HG03280 (cell line): Measurements from ENCODE around the gene DDX11.
"Not testable (repeated sequence)": the region's sequence is repeated elsewhere in the genome, so short reads cannot be mapped to it uniquely, and the experiment has no call there.

Experiments
- ATAC-seq: cut with Tn5 transposase; IDR thresholded peaks from one replicate; pipeline ENCODE4 v1.9.1; 2021; ENCODE audit warnings: mild to moderate bottlenecking, moderate library complexity; ENCODE audit not compliant: unreplicated experiment

The DDX11 gene

DNA sequence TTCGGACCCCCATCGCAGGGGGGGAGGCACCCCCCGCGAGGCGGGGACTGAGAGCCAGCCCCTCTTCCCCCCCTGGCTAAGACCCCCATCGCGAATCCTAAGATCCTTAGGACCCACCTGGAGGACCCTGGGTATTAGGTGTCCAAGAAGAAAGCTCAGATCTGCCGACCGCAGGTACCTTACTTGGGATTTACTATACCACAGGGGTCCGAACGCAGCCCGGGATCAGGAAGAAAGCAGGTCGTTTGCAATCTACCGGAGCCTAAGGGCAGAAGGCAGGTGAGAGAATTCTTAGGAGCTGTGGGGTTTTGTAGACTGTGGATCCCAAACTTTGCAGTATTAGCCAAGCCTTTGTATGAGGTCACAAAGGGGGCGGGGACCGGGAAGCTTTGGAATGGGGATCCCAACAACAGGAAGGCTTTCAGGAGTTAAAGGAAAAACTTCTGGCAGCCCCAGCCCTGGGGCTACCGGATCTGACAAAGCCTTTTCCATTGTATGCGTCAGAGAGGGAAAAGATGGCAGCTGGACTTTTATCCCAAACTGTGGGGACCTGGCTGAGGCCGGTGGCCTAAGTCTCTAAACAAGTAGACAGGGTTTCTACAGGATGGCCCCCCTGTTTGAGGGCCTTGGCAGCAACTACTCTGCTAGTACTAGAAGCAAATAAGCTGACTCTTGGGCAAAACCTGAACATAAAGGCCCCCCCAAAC lies 47.5 kb downstream of the DDX11 start:
- ATAC-seq = not testable (repeated sequence)

DNA sequence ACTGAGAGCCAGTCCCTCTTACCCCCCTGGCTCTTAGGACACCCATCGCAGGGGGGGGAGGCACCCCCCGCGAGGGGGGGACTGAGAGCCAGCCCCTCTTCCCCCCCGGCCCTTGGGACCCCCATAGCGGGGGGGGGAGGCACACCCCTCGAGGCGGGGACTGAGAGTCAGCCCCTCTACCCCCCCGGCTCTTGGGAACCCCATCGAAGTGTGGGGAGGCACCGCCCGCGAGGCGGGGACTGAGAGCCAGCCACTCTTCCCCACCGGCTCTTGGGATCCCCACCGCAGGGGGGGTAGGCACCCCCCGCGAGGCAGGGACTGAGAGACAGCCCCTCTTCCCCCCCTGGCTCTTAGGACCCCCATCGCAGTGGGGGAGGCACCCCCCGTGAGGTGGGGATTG lies 48.8 kb downstream of the DDX11 start:
- ATAC-seq = no peak

DNA sequence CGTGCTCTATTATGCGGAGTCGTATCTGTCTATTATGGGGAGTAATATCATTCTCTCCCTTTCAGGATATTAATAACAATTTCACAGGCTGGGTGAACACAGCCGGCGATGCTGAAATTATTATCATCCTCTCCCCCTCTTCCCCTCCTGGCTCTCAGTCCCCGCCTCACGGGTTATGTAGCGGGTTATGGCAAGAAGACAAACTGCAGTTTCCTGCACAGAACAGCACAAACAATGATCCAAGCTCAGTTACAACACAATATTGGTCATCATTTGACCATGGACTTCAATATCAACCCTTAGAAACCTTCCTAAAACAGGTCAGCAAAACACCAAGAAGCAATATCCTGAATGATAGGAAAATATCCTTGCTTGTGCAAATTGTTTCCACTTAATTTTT lies 50.5 kb downstream of the DDX11 start:
- ATAC-seq = not testable (repeated sequence)

DNA sequence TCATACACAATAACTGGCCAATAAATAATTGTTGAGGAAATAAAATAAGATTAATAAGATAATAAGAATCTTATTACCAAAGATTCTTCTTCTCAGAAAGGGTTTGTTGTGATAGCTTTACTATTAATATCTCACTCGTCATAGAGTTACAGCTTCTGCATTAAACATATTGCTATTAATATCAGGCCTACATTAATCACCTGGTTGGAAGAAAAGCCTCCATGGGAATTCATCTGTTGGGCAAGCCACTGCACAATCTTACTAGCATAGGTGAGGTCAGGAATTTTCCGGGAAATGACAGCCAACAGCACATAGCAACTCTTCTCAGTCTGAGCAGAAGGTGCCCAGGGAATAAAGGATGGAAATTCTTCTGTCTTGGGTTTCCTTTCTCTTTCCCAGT lies 51.5 kb downstream of the DDX11 start:
- not testable (repeated sequence) for ATAC-seq

DNA sequence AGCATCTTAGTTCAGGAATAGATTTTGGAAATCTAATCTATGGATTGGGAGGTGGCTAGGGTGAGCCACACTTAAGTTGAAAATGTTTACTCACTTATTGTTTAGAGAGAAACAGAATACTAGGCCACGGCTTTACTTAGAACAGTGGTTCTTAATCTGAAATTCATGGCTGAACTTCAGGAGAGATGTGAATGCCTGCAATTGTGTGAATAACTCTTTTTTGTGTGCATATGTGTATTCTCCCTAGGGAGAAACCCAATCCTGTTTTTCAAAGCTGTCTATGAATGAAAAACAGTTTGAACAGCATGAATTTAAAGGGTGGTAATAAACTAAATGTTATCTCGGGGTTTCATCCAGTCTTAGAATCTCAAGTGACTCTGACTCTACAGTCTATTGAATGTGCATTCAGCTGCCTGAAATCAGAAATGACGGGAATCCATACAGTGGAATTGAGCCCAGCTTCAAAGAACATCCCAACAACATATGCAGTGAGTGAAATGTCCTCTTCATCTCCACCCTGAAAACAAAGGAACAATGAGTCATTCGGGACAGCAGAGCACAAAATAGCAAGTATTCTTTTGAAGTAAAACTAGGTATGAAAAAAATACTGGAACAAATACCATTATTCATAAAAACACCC lies 53.7 kb downstream of the DDX11 start:
- ATAC-seq = not testable (repeated sequence)

DNA sequence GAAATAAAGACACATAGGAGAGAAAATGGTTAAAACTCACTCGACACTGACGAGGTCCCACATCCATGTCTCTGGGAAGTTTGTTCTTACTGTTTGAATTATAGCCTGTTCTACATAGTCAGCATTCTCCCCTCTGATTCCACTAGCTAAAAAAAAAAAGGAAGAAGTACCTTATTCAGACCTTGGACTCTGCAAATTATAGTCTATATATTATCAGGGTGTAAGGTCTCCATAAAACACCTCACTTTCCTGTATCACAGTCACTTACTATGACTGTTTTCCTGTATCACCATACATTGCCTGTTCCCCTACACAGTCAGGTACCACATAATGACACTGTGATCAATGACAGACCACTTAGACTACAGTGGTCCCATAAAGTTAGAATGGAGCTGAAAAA lies 62.9 kb downstream of the DDX11 start:
- not testable (repeated sequence) for ATAC-seq

DNA sequence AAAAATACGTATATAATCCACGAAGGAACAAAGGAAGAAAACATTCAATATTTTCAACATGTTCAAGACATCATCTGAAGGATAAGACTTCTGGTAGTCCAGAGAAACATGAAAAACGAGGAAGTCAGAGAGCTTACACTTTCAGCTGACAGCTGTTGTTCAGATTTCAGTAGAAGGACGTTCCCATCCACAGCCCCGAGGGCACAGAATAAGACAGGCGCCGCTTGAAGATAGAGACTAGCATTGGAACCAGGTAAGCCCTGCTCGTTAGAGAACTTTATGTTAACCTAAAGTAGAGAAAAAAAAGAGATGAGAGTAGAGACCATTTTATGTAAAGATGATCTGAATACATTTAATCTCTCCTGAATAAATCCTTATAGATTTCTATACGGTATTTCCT lies 71.1 kb downstream of the DDX11 start:
- not testable (repeated sequence) for ATAC-seq

DNA sequence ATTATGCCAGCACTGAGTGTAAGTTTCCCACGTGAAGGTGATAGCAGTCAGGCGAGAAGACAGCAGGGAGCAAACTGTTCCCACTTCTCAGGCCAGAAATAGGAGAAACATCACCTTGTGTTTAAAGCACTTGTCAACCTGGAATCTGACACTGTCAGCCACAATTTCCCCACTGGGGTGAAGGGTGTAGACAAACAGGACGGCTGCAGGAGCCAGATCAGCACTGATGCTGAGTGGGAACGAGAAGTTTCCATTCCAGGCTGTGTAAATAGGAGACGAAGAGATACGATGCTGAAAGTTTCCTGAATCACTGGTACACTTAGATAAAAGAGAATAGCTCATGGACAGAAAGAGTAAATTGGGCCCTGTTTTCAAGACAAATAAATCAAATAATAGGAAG lies 71.6 kb downstream of the DDX11 start:
- ATAC-seq = not testable (repeated sequence)

DNA sequence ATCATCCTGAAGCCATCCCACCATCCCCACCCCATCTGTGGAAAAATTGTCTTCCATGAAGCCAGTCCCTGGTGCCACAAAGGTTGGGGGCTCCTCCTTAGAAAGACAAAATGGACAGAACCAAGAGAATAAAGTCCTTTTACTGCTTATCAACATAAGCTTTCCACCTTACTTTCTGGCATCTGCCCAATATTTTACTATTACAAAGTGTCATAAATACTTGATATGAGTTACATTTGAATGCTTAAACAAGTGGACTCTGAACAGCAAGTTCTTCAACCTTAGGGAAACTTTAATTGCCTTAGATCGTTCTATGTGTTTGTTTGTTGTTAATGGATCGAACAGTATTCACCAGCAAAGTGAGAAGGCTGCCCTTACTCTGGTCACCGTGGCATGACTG lies 73.8 kb downstream of the DDX11 start:
- not testable (repeated sequence) for ATAC-seq

DNA sequence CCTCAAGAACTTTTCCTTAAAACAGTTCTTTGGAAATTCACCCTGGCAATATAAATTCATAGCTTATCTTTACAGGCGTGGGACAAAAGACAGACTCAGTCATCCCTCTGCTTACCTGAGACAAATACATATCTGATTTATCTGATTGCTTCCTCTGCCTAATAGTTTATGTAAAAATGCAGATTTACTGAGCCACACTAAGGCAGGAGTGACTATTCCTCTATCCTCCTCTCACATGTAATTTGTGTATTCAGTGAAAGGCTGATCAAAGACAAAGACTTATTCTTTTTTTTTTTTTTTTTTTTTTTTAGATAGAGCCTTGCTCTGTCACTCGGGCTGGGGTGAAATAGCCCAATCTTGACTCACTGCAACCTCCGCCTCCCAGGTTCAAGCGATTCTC lies 77.1 kb downstream of the DDX11 start:
- not testable (repeated sequence) for ATAC-seq
